ENCODE data around the gene CDC34.

CDC34 gene, protein sequence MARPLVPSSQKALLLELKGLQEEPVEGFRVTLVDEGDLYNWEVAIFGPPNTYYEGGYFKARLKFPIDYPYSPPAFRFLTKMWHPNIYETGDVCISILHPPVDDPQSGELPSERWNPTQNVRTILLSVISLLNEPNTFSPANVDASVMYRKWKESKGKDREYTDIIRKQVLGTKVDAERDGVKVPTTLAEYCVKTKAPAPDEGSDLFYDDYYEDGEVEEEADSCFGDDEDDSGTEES

DNA sequence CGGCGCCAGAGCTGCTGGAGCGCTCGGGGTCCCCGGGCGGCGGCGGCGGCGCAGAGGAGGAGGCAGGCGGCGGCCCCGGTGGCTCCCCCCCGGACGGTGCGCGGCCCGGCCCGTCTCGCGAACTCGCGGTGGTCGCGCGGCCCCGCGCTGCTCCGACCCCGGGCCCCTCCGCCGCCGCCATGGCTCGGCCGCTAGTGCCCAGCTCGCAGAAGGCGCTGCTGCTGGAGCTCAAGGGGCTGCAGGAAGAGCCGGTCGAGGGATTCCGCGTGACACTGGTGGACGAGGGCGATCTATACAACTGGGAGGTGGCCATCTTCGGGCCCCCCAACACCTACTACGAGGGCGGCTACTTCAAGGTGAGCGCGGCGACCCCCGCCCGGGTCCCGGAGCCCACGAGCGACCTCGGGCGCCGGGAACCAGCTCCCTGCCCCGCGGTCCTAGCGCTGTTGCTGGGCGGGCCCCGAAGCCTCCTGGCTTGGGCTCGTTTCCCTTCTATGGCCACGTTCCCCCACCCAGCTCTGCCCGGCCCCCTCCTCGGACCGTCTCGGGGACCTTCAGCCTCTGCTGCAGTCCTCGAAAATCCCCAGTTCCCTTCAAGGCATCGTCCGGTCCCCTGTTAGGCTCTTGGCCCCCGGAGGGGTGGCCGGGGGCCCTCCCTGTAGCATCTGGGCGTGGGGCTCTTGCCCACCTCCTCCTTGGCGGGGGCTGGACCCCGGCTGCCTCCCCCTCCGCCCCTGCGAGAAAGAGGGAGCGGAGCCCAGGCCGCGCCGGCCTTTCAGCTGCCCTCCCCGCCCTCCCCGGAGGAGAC, at the start of gene CDC34:
CDC34 (plus strand) TSS at position 8 of the 808 bp plus-strand sequence; CDS start at position 180, 172 bp downstream.
- no peak for DNase-seq (ENCODE audit: low read depth)

DNA sequence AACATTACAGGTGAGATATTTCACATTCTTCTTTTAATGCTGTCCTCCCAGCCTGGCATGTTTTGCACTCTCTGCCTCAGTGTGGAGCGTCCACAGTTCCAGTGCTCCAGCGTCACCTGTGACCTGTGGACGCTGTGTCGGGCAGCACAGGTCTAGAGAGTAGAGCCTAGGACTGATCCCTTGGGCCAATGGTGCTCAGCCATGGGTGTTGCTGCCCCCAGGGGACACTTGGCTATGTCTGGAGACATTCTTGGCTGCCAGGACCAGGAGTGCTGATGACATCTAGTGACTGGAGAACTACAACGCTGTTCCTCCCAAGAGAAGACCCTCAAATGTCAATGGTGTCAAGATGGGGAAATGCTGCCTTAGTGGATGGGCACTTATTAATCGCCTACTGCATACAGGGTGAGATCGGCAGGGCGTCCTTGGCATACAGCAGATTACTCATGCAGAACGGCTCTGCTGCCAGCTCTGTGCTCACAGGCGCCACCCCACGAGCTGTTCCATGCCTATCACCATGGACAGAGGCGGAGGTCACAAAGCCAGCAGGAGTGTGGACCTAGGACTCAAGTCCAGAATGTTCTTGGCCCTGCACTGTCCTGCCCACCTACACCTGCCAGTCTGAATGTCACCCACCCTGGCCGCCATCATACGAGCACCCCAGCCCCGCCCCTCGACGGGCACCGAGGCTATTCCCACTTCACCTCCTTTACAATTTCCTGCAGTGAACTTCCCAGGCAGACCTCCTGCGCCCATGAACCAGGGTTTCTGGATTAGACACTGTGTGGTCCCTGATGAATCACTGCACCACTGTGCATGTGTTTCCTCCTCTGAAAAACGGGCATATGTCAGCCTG, 49.1 kb upstream of the CDC34 start:
- no peak for DNase-seq (ENCODE audit: low read depth)

DNA sequence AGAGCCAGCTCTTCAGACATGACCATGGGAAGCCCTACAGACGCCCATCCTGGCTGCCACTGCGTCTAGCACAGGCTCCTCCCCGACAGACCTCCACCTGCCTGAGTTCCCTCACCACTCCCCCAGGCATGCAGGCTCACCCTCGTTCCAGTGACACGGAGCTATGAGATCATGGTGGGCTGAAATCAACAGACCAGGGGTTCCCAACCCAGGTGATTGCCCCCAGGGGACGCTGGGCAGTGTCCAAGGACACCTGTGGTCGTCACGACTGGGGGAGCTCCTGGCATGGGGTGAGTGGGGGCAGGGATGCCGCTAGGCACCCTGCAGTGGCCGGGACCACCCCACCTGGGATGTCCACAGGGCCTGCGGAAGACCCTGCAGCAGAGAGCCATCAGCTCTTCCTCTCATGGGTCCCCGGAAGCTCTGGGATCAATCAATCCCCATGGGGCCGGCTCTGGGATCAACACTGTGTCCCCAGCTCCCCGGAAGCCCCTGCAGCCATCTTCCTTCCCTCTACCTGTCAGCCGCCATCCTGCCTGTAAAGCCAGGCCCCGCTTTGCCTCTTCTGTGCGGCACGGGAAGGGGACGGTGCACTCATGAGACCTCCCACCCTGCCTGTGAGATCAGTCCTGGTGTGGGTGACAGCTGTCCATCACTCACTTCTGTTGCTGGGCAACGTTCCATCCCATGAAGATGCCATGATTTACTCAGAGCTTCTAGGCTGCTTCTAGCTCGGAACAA, 48.1 kb upstream of the CDC34 start:
- no peak for DNase-seq (ENCODE audit: low read depth)

DNA sequence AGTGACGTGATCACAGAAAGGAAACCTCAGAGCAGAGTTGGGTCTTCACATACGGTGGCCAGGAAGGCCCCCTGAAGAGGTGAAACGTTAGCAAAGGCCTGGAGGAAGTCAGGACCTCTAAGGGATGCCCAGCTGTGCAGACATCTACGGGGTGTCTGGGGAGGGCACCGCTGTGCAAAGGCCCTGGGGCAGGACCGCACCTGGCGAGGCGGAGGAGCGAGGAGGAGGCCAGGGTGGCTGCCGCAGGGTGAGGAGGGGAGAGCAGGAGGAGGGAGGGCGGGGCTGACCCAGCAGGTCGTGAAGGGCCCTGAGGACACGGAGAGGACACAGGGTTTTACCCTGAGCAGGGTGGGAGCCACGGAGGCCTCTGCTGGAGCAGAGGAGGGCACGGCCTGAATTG, 47.1 kb upstream of the CDC34 start:
- no peak for DNase-seq (ENCODE audit: low read depth)

DNA sequence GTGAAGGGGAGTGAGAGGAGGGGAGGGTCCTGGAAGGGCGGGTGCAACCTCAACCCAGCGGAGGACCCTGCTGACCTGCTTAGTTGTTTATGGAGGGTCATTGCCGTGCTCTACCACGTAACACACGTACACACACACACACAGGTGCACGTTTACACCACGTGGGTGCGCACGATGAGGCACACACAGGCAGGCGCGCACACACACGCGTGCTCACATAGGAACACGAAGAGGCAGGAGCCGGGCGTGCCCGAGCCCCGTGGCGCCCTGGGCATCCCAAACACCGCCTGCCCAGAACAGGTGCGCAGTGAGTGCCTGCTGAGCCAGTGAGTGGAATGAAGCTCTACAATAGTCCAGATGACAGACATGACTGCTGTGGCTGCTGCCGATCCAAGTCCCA, 46.5 kb upstream of the CDC34 start:
- DNase-seq (ENCODE audit: low read depth), result no peak

DNA sequence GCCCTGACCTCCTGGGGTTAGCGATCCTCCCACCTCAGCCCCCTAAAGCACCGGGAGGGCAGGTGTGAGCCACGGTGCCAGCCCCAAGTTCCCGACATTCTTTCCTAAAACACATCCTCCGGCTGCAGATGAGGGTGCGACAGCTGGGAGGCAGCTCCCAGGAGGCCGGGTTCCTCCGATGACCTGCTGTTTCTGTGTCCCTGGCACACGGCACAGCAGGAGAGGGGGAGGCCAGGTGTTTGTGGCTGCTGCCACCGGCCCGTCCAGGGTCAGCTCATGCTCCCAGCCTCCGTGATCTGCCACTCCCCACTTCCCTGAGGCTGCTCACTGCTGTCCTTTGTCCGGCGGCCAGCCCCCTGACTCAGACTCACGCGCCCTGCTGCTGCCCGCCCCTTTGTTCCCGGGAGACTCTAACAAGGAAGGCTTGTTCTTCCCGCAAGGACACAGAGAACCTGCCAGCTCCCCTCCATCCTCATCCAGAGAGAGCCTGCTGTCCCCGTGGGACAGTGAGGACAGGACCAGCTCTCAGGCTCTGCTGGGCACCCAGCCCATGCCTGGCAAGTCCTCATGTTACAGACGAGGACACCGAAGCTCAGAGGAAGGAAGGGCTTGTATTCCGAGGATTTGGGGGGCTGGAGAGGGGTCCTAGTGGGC, 45.9 kb upstream of the CDC34 start:
- peak; percentile 40 for DNase-seq (ENCODE audit: low read depth)

DNA sequence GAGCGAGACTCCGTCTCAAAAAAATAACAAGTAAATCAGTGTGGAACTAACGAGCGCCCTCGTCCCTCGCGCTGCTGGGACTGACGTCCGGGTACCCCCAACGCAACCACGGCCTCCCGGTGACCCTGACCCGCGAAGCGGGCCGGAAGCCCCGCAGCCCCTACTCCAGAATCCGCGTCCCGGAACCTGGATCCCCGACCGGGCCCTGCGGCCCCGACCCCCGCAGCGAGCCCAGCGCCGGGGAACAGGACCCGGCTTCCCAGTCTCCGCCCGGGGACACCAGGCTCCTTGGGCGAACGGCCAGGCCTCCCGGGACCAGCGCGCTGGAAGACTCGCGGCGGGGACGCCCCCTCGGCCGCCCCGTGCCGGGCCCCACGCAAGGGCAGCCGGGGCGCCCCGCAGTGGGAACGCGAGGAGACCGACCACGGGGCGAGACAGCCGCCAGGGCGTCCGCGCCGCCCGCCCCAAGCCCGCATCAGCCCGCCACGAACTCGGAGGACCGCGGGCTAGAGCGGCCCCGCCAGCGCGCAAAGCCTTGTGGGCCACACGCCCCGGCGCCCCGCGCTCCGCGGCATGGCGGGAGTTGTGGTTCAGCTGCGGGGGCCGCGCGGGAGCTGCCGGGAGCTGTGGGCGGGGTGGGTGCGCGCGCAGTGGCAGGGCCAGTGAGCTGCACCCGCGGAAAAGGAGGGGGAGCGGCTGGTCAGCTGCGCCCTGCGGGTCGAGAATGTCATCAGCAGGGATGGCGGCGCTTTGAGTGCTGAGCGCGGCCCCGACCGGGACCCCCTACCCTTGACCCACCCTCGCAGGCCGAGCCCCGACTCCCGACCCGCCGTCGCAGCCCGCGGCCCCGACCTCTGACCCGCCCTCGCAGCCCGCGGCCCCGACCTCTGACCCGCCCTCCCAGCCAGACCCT, 42.8 kb upstream of the CDC34 start:
- DNase-seq (ENCODE audit: low read depth), result peak; percentile 96

DNA sequence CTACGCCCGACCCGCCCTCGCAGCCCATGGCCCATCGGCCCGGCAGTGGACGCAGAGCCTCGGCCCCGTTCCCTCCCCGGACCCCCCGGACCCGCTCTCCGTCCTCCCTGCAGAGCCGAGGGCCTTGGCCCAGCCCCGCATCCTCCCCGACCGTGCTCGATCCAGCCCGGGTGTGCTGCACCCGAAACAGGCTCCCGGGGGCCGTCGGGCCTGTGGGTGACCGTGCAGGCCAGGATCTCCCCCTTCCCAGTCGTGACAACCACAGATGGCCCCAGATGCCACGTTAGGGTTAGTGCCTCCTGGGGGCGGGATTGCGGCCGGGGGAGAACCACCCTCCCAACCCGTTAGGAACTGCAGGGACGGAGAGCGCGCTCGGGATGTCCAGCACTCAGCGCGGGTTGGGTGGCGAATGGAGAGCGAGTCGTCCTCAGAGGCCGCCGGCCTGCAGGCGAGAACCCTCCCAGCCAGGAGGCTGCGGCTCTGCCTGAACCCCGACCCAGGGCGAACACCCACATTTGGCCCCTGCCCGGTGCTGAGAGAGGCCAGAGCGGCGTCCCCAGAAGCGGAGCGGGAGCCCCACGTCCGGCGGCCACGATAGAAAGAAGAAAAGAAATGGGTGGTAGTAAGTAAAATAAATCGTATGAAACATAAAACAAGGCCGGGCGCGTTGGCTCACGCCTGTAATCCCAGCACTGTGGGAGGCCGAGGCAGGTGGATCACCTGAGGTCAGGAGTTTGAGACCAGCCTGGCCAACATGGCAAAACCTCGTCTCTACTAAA, 42.0 kb upstream of the CDC34 start:
- DNase-seq (ENCODE audit: low read depth), result peak; percentile 30

DNA sequence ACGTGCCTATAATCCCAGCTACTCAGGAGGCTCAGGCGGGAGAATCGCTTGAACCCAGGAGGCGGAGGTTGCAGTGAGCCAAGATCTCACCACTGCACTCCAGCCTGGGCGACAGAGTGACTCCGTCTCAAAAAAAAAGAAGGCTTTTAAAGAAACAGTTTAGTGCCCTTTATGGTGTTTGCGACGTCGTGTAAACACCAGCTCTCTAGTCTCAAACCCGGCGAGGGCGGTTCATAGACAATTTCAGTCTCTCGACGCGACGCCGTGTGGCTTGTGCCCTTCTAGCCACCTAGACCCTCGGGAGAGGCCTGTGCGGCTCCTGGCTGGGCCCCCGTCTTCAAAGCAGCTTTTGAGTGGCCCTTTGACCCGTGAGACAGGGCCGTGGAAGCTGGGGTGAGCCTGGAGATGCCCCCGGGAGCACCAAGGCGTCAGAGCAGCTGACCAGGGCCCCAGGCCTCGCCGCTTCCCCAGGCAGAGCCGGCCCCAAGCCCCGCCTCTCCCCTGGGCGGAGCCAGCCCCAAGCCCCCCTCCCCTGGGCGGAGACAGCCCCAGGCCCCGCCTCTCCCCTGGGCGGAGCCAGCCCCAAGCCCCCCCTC, 40.3 kb upstream of the CDC34 start:
- no peak for DNase-seq (ENCODE audit: low read depth)

DNA sequence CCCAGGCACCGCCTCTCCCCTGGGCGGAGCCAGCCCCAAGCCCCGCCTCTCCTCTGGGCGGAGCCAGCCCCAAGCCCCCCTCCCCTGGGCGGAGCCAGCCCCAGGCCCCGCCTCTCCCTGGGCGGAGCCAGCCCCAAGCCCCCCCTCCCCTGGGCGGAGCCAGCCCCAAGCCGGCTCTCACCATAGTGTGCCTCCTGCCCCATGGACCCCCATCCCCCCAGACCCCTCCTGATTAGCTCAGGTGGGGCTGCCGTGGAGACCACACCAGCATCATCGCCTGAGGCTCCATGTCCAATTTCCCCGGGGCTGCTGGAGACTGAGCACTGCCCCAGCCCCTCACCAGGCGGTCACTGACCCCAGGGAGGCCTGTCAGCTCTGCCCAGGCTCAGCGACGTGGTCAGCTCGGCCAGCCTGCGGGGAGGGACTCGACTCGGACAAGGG, 39.4 kb upstream of the CDC34 start:
- no peak for DNase-seq (ENCODE audit: low read depth)

DNA sequence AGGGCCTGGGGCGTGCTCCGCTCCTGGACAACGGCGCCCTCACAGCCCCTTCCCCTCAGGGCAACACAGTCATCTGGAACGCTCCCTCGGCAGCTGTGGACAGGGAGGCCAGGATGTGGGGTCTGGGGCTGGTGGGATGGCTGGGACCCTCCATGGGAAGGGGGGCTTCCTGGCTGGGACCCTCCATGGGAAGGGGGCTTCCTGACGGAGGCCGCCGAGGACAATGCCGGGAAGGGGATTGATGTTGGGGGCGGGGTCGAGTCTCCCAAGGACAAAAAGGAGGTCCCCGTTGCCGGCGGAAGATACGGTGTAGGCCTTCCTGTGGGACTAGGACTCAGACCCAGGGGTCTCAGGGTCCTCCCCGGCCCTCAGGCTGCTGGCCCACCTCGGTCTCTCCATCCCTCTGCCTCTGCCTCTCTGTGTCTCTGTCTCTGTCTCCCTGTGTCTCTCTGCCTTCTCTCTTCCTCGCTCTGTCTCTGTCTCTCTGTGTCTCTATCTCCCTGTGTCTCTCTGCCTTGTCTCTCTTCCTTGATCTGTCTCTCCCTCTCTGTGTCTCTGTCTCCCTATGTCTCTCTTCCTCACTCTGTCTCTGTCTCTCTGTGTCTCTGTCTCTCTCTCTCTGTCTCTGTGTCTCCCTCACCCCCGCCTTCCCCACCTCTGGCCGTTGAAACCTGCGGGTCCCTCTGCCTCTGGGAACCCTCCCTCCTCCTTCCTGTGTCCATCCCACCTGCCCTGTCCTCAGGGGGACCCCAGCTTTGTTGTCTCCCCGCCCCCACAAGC, 38.0 kb upstream of the CDC34 start:
- DNase-seq (ENCODE audit: low read depth), result no peak

DNA sequence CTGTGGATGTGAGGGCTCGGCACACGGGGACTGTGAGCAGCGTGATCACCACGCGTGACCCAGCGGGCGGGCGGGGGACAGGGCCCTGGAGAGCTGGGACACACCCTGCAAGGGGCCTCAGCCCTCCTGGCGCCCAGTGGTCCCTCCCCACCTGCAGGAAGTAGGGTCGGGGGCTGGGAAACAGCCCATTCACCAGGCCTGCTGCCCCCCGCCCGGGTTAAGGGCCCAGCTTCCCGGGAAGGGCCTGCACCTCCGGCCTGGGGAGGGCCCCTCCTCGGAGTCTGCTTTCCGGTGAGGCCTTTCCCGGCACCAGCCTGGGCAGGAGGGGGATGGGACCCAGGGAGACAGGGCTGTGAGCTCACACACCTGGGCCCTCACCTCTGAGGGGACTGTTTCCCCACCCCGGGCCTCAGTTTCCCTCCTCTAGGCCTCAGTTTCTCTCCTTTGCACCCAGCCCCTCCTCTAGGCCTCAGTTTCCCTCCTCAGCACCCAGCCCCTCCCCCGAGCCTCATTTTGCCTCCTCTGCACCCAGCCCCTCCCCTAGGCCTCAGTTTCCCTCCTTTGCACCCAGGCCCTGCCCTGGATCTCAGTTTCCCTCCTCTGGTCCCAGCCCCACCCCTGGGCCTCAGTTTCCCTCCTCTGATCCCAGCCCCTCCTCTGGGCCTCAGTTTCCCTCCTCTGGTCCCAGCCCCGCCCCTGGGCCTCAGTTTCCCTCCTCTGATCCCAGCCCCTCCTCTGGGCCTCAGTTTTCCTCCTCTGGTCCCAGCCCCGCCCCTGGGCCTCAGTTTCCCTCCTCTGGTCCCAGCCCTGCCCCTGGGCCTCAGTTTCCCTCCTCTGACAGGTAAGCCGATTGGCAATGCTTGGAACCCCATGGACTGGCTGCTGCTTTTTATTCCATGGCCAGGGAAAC, 37.1 kb upstream of the CDC34 start:
- DNase-seq (ENCODE audit: low read depth), result no peak

DNA sequence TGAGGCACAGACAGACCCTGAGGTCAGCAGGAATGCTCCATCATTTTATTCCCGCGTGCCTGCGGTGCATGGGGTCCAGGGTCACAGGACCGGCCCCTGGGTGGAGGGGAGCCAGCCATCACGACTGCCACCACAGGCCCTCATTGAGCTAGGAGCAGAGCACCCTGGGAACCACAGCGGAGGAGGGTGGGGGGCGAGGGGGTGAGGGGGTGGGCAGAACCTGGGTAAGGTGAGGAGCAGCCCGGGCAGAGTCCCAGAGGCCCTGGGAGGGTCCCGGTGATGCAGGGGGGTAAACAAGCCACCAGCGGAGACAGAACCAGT, 36.5 kb upstream of the CDC34 start:
- DNase-seq (ENCODE audit: low read depth), result no peak

DNA sequence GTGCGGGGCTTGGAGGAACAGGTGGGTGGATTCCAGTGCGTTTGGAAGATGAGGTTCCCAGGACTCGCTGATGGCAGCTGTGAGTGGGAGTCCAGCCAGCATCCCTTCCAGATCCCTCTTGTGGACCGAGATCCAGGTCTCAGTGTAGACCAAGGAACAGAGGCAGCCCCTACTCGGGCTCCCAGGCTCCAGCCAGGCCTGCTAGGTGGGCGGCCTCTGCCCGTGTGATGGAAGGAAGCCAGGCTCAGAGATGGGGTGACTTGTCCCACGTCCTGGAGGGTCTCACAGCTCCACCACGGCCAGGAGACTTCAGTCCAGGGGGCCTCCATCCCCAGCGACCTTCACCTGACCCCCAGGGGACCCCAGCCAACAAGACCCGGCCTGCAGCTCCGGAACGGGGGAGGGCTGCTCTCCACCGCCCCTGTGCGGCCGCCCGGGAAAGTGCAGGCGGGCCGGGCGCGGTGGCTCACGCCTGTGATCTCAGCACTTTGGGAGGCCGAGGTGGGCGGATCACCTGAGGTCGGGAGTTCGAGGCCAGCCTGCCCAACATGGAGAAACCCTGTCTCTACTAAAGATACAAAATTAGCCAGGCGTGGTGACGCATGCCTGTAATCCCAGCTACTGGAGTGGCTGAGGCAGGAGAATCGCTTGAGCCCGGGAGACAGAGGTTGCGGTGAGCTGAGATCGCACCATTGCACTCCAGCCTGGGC, 36.0 kb upstream of the CDC34 start:
- DNase-seq (ENCODE audit: low read depth), result no peak

DNA sequence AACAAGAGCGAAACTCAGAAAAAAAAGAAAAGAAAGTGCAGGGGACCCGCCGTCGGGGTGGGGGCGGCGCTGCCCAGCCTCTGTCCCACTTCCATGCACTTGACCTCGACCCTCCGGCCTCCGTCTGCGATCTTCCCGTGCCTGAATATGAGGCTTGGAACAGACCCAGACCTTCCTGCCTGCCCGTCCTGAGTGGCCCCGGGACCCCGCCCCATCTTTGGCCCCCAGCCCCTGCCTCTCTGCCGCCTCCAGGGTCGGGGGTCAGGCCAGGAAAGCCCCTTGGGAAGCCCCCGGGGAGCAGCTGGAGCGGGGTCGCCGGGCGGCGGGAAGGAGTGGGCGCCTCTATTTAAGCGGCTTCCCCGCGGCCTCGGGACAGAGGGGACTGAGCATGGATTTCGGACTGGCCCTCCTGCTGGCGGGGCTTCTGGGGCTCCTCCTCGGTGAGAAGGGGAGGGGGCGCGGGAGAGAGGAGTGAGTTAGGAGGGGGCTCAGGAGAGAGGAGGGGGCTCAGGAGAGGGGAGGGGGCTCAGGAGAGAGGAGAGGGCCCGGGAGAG, 35.4 kb upstream of the CDC34 start, which contains the start of gene MADCAM1:
MADCAM1 (plus strand) TSS at position 375 of the 554 bp plus-strand sequence; CDS start at position 389, 14 bp downstream.
- DNase-seq (ENCODE audit: low read depth), result no peak

DNA sequence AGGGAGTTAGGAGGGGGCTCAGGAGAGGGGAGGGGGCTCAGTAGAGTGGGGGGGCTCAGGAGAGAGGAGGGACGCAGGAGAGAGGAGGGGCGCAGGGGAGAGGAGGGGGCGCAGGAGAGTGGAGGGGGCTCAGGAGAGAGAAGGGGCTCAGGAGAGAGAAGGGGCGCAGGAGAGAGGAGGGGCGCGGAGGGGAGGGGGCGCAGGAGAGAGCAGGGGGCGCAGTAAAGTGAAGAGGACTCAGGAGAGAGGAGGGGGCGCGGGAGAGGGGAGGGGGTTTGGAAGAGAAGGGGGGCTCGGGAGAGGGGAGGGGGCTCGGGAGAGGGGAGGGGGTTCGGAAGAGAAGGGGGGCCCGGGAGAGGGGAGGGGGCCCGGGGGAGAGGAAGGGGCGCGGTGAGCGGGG, 34.6 kb upstream of the CDC34 start:
- no peak for DNase-seq (ENCODE audit: low read depth)
